ENCODE measurements around the gene ZNF846.
"Not testable (repeated sequence)": the region's sequence is repeated elsewhere in the genome, so short reads cannot be mapped to it uniquely, and the experiment has no call there.

Gene ZNF846

DNA sequence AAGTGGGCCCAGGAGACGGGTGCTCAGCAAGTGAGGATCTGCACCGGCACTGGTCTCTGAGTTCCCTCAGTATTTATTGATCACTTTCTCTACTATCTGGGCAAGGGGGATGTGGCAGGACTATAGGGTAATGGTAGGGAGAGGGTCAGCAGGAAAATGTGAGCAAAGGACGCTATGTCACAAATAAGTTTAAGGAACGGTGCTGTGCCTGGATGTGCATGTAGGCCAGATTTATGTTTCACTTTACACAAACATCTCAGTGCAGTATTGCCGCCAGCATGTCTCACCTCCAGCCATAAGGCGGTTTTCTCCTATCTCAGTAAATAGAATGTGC lies 15.6 kb upstream of the ZNF846 start:
- not testable (repeated sequence) for DNase-seq (ENCODE audit: low read depth)

DNA sequence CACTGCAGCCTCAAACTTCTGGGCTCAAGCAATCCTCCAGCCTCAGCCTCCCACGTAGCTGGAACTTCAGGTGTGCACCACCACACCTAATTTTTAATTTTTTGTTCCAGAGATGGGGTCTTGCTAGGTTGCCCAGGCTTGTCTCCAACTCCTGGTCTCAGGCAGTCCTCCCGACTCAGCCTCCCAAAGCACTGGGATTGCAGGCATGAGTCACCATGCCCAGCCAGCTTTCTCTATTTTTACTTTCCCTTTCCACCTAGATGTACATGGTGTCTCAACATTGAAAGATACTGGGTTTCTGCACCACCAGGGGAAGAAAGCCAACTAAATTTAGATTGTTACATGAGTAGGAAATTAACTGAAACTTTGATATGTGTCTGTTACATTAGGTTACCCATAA lies 13.8 kb upstream of the ZNF846 start:
- DNase-seq (ENCODE audit: low read depth) = no peak

DNA sequence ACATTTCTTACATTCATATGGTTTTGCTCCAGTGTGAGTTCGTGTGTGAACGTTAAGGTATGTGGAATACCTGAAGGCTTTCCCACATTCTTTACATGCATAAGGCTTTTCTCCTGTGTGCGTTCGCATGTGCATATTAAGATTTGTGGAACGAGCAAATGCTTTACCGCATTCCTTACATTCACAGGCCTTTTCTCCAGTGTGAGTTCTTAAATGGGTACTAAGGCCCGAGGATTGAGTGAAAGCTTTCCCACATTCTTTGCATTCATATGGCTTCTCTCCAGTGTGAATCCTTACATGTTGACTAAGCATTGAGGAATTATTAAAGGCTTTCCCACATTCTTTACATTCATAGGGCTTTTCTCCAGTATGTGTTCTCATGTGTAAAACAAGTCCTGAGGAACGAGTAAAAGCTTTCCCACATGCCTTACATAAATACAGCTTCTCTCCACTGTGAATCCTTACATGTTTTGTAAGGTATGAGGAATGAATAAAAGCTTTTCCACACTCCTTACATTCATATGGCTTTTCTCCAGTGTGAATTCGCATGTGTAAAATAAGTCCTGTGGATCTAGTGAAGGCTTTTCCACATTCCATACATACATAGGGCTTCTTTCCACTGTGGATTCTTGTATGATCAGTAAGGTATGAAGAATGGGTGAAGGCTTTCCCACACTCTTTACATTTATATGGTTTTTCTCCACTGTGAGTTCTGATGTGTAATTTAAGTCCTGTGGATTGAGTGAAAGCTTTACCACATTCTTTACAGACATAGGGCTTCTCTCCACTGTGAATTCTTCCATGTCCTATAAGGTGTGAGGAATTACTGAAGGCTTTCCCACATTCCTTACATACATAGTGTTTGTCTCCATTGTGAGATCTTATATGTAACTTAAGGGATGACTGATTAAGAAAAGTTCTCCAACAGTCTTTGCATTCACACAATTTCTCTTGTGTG lies 10.7 kb downstream of the ZNF846 start:
- DNase-seq (ENCODE audit: low read depth) = no peak

DNA sequence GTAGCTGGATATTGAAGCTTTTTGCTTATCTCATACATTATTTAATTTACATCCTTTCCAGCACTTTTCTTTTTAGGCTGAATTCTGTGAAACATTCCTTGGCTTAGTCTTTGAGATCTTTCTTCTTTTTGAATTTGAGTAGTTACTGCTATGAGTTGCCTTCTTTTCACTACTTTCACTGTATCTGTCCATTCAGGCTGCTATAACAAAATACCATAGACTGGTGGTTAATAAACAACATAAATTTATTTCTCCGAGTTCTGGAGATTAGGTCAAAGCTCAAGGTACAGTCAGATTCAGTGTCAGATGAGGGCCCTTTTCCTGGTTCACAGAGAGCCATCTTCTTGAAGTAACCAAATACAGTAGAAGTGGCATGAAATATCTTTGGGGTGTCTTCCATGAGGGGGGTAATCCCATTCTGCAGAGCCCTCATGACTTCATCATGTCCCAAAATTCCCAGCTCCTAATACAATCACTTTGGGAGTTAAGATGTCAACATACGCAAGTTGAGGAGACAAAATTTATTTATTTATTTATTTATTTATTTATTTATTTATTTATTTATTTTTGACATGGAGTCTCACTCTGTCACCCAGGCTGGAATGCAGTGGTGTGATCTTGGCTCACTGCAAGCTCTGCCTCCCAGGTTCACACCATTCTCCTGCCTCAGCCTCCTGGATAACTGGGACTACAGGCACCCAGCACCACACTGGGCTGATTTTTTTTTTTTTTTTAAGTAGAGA lies 15.7 kb downstream of the ZNF846 start:
- DNase-seq (ENCODE audit: low read depth) = no peak

DNA sequence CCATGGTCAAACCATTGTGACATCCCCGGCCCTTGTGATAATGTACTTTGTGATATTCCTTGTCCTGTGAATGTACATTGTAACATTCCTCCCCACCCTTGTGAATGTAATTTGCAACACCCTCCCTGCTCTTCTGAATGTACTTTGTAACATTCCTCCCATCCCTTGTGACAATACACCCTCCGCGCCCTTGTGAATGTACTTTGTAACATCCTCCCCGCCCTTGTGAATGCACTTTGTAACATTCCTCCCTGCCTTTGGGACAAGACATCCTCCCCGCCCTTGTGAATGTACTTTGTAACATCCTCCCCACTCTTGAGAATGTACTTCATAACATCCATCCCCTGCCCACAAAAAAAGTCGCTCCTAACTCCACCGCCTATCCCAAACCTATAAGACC lies 17.1 kb downstream of the ZNF846 start:
- no peak for DNase-seq (ENCODE audit: low read depth)

DNA sequence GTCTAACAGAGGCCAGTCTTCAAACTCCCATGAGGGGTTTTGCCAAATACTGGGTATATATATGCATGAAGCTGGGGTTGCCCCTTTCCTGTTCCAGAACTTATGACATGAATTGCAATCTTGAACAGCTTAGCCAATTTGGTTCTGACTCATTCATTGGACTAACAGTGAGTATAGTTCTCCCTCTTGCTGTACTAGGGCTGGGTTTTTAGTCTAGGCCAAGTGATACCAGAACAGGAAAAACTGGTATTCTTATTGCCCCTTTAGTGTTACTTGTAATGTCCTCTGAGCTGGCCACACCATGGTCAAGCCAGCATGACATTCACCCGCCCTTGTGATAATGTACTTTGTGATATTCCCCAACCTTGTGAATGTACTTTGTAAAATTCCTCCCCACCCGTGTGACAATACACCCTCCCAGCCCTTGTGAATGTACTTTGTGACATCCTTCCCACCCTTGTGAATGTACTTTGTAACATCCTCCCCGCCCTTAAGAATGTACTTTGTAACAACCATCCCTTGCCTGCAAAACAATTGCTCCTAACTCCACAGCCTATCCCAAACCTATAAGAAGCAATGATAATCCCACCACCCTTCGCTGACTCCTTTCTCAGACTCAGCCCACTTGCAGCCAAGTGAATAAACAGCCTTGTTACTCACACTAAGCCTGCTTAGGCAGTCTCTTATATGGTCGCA lies 26.9 kb downstream of the ZNF846 start:
- DNase-seq (ENCODE audit: low read depth) = no peak

DNA sequence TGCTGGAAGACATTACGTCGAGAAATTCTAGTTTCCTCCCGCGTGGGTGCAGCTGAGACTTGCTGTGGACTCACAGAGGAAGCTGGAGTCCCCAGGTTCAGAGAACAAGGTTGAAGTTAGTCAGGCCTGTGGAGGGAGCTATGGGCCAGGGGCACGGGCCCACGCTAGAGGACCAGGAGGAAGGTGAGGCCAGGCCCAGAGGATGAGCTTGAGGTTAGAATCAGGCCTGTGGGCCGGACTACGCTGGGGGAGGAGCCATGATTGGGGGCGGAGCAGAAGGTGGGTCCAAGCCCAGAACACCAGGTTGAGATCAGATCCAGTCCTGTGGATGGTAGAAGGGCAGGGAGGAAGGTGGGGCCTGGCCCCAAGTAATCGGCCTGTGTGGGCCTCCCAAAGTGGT lies 32.6 kb downstream of the ZNF846 start:
- no peak for DNase-seq (ENCODE audit: low read depth)

DNA sequence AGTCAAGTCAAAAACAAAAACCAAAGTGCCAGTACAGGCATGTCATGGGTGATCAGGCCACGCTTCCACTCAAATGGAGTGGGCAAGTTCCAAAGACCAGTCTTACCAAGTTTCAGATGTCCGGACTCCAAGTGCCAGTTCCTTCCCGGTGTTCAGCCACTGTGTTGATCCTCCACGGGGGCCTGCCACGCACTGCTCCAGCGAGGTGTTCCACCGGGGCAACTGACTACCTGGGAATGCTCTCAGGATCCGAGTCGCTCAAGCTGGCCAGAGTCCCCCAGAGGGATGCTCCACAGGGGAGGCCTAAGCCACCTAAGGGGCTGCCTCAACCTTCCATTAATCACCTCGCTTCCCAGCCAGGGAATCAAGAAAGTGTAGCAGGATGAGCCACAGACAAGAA lies 38.5 kb downstream of the ZNF846 start:
- not testable (repeated sequence) for DNase-seq (ENCODE audit: low read depth)

DNA sequence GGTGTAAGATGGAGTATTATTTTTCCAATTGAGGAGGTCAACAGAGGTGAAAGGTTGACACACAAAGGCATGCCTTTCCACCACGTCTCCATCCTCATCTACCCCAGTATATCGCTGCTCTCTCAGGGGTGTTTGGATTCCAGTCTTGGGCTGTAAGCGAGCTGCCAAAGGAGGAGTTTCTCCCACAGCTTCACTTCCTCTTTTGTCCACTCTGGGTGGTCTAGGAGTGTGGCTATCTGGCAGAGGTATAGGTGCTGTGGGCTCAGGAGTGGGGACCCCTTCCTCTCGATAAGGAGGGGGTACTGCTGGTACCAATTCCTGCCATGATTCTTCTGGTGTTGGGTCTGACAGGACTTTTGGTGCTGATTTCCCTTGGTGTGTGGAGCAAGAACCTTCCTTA lies 39.4 kb downstream of the ZNF846 start:
- no peak for DNase-seq (ENCODE audit: low read depth)

DNA sequence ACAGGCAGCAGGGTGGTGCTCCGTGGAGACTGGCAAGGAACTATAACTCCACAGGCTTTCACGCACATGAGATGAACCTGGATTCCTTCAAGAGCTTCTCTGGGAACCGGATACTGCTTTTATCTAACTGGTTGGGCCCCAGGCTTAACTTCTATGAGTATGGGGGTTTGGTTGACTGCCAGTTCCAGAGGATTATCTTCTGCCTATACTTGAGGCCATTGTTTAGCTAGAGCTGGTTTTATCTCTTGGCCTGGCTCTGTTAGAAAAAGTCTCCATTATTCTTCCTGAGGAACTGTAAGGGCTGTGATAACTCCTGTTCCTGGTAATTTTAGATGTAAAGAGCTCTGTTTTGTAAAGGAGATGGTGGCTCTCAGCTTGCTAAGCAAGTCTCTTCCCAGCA lies 40.9 kb downstream of the ZNF846 start:
- no peak for DNase-seq (ENCODE audit: low read depth)

DNA sequence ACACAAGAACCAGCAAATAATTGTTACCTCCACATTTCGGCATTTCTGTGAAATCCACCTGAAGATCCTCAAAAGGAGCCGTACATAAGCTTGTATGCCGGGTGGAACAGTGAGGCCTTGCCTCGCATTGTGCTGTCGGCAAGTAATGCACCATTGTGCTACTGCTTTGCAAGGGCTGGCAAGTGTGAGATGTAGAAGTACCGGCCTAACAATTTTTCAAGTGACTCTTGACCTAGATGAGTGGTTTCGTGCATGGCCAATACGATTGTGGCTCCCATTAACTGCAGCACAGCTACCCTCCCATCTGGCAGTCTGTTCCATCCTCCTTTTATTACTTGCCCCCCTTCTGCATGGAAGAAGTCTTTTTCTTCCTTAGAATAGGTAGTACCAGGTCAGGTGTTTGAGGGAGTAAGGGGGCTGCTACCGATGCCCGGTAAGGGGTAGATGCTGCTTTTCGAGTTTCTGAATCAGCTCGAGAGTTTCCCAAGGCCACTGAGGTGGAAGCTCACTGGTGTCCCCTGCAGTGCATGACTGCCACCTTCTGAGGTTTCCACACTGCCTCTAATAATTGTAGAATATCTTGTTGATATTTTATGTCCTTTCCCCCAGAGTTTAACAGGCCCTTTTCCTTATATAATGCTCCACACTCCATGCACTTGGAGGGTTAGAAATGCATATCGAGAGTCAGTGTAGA lies 42.9 kb downstream of the ZNF846 start:
- DNase-seq (ENCODE audit: low read depth) = not testable (repeated sequence)

DNA sequence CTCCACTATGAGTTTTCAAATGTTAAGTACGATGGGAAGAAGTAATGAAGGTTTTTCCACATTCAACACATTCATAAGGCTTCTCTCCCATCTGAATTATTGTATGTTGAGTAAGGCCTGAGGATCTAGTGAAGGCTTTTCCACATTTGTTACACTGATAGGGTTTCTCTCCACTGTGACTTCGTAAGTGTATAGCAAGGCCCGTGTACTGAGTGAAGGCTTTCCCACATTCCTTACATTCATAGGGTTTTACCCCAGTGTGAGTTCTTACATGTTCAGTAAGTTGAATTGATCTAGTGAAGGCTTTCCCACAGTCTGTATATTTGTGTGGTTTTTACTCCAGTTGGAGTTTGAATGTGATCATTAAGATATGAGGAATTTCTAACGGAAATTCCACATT lies 44.4 kb downstream of the ZNF846 start:
- no peak for DNase-seq (ENCODE audit: low read depth)

DNA sequence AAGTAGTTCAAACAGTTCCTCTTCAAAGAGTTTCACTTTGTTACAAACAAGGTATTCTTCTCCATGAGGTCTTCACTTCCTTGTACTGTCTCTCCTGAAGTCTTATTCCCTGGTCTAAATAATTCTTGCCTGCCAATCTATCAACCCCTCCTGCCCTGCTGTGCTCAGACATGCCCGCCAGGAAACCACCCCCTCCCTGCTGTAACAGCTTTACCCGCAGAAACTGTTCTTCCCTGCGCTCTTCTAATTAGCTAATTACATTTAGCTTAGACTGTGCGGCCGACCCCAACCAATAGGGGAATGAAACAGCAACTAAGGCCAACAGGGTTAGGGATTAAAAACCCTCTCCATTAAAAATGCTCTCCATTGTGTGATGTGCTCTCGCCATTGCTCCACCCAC lies 46.7 kb downstream of the ZNF846 start:
- no peak for DNase-seq (ENCODE audit: low read depth)

DNA sequence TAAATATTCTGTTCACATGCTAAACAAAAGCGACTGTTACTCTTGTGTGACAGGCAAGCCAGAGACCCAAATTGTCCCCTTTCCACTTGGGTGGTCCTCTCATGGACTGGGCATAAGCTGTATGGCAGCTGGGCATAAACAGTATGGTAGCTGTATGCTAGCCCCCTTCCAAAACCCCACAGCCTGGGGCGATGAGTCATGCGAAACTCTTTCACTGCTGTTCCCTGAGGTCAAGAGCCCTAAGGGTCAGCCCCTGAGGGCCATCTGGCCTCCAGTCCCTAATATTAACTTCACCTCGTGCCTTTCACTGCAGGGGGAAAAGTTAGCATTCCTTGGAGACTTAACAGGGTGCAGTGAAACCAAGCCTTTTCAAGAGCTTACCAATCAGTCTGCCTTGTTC lies 48.0 kb downstream of the ZNF846 start:
- no peak for DNase-seq (ENCODE audit: low read depth)

DNA sequence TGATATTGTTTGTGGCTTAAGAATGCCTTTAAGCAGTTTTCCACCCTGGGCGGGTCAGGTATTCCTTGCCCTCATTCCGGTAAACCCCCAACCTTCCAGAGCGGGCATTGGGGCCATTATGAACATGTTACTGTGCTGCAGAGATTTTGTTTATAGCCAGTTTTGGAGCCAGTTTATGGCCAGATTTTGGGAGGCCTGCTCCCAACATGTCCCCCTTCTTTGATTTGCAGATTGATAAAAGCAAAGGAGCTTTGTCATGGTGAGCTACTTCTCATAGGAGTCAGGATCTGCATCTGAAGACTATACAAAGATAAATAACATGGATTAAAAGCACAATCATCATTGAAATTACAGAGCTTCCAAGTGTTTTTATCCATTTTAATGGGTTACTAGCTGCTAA lies 56.7 kb downstream of the ZNF846 start:
- DNase-seq (ENCODE audit: low read depth) = no peak

DNA sequence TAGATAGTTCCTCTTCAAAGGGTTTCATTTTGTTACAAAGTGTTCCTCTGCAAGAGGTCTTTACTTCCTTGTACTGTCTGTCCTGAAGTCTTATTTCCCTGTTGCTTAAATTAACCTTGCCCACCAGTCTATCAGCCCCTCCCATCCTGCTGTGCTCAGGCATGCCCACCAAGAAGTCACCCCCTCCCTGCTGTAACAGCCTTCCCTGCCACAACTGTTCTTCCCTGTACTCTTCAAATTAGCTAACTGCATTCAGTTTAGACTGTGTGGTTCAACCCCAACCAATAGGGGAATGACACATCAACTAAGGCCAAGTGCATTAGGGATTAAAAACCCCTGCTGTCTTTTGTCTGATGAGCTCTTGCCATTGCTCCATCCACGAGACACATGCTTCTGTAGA lies 59.2 kb downstream of the ZNF846 start:
- no peak for DNase-seq (ENCODE audit: low read depth)

DNA sequence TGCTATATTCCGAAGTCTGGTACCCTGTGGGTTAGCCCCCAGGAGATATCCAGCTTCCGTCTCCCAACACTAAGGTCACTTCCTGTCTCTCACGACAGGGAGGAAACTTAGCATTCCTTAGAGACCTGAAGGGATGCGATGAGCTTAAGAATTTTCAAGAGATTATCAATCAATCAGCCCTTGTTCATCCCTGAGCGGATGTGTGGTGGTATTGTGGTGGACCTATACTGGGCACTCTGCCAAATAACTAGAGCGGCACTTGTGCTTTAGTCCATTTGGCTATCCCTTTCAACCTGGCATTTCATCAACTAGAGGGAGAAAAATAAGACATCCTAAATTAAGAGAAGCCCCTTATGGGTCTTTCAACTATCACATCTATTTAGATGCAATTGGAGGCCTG lies 62.7 kb downstream of the ZNF846 start:
- no peak for DNase-seq (ENCODE audit: low read depth)

DNA sequence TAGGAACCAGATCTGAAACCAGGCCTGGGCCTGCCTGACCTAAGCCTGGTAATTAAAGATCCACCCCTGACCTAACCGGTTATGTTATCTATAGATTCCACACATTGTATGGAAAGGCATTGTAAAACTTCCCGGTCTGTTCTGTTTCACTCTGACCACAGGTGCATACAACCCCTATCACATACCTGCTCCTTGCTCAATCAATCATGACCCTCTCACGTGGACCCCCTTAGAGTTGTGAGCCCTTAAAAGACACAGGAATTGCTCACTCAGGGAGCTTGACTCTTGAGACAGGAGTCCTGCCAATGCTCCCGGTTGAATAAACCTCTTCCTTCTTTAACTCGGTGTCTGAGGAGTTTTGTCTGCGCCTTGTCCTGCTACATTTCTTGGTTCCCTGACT lies 66.4 kb downstream of the ZNF846 start:
- DNase-seq (ENCODE audit: low read depth) = no peak
